HuH-7 (cell line): ENCODE results near the gene SRRD.

Experiments
- DNase-seq: peaks from one replicate; pipeline ENCODE4 v3.0.0; 2011; ENCODE audit warnings: low spot score

The SRRD gene

DNA sequence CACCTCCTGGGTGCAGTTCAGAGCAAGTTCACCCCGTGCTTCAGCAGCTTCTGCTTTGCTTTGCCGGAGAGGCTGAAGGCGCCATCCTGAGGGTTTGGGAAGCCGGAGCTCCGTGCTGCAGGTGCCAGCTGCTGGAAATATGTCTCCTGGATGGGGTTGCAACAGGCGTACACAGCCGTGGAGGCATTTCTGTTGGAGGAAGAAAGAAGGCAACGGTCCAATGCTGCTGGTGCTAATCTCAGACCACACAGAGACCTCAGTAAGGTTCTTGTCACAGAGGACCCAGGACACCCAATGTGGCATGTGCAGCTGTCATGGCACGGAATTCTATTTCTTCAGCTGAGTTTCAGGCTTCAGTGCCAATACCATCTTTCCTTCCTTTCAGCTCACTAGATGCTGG, 30.5 kb upstream of the SRRD start:
- no peak for DNase-seq

DNA sequence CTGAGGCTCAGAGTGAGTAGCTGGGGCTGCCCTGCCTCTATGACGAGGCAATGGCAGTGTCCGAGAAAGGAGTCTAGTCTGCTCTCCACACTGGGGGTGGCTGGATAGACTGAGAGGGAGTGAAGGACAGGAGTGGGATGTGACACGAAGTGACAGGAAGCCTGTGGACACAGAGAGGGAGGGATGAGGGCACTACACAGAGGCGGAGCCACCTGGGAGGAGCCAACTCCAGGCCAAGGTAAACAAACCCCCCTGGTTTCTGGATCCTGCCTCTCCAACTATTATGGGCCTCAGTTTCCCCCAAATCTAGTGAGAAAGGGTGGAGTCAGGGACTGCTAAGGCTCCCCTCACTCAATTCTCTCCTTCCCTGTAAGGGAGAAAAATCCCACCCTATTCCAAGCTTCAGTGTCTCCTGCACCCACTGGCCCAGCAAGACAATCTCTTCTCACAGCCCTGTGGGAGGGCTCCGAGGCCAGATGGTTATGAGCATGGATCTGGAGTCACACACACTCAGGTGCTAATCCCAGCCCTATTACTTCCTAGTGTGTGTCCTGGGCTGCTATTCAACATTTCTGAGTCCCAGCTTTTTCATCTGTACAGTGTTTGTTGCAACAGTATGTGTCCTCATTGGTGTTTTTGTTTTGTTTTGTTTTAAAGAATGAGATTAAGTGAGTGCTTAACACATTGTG, 29.7 kb upstream of the SRRD start:
- no peak for DNase-seq

DNA sequence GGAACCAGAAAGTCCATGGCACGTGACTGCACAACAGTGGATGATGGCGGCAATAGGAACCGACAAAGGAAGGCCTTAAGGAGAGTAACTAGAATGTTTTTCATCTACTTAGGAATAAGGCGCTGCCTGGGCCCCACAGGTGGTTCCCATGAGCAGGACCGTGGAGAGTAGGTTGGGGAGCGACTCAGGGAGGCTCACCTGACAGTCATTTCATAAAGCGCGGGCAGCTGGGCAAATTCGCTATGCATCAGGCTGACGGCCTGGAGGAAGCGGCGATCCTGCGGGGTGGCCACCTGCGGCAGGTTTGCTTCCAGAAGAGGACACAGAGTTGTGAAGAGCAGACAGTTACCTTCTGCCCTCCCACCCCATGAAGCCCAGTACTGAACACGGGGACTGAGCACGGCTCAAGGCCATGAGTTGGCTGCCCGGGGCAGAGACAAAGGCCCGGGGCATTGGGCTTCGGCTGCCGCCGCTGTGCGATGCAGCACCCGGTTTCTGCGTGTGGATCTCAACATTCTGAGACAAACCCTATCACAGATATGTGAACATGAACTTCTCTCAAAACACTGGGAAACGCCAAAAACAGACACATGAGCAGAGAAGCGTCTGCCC, 25.9 kb upstream of the SRRD start:
- no peak for DNase-seq

DNA sequence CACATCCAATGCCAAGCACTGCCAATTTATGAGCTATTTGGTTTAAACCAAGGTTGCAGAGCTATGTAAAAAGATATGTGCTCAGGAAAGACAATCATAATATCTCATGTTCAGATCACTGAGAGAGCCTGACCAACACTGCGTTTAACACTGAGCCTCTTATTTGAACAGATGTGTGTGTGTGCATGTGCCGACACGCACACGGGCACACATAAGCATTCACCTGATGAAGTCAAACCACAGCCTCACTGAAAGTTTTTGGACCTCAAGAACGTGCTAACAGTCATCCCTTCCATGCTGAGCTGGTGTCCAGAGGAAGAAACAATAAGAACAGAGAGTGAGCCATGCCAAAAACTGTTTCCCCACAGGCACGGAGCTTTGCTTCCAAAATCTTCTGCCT, 23.5 kb upstream of the SRRD start:
- no peak for DNase-seq

DNA sequence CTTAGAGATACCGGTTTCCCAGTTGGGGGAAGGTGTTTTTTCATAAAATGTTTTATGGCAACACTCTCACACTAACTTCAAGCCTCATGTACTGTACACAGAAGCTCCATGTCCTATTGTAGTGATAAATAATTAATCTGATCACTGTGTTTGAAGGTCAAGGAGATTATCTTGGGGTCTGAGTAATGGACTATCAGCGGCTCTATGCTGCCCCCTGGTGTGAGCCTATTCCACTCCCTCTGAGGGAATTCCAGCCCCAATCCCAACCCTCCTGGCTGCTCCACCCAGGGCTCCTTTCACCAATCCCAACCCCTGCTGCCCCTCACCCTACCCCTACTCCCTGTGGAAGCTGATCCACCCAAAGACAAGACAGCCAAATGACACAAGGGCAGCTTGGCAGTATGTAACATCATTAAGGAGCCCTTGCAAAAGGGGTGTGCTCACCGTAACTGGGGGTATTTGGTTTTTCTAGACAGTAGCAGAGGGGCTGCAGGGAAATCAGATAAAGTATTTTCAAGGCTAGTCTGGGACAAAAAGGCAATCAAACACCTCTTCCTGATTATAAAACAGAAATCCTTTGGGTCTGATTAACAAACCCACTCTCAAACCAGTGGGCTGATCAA, 22.4 kb upstream of the SRRD start:
- peak; percentile 76 for DNase-seq

DNA sequence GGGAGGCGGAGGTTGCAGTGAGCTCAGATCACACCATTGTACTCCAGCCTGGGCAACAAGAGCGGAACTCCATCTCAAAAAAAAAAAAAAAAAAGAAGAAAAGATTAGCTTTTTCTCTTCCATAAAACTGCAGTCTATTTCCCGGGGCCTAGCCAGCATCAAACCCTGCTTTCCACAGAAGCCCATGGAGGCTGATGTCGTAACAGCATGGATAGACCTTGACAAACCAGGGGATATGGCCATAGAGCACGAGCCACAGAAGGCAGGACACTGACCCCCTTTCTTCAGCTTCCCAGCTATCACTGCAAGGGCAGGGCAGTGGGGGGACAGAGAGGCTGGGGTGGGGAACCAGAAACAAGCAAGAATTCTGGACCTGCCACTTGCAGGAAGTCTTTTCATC, 21.6 kb upstream of the SRRD start:
- DNase-seq = no peak

DNA sequence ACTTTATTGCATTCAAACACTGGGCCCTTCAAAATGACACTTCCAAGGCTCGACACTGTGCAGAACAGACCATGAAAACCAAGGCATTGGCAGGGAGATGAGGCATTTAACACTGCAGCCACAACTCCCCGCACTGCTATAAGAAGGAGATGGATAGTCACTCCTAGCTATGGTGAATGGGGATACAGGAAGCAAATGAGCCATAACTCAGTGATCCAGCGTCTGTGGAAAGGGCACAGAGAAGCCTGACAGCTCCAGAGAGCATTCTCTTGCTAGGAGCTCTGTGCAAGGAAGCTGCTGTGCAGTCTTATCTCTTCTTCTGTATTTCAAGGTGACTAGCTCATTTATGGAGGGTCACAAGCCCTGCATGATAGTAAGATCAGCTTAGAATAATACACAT, 21.0 kb upstream of the SRRD start:
- no peak for DNase-seq

DNA sequence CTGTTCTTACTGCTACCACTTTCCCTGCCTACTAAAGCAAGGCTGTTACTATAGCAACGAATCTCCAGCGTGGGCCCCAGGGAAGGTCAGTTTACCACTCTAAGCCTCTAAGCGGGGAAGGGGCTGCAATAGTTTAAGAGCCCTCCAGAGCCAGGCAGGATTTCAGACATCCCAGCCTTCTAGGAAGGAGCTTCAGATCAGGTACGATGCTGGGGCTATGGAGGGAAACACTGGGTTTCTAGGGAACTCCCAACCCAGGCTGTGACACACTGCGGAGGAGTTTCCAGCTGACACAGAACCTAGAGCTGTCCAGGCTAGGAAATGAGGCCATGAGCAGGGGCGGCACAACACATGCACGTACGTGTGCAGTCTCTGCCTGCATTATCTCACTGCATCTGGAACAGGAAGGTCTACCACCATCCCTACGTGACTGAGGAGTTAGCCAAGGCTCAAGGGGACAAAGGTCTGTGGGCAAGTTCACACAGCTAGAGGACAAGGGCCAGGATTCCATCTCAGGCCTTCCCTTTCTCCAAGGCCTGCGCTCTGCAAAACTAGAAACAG, 20.5 kb upstream of the SRRD start:
- DNase-seq = no peak

DNA sequence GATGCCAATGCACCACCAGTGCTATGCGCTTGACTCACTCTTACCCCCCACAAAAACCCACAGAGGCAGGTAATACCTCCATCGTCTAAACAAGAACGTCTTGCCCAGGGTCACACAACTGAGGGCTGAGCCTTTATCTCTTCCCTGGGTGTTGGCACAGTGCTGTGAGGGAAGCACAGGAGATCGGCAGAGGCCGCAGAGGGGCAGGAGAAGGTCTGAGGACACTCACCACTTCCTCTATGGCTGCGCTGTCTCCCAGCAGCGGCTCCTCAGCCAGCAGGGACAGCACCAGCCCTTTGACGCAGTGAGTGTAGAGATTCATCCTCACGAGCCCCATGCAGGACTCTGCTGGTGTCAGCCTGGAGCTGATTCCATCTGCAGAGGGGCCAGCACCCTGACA, 20.0 kb upstream of the SRRD start:
- DNase-seq = no peak

DNA sequence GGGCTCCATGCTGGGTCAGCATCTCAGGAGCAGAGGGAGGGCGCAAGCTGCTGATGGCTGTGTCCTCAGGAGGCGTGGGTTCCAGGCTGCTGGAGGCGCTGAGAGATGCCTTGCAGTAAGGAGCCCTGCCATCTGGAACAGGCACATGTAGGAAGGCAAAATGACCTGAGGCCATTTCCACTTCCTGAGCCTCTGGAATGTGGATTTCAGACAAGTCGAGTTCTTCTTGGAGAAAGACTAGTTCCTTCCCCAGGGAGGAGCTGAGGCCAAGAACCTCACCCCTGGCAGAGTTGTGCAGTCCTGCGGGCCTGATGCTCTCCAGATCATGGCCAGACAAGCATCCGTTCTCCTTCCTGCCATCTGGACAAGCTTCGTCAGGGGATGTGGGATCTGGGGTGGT, 19.4 kb upstream of the SRRD start:
- no peak for DNase-seq

DNA sequence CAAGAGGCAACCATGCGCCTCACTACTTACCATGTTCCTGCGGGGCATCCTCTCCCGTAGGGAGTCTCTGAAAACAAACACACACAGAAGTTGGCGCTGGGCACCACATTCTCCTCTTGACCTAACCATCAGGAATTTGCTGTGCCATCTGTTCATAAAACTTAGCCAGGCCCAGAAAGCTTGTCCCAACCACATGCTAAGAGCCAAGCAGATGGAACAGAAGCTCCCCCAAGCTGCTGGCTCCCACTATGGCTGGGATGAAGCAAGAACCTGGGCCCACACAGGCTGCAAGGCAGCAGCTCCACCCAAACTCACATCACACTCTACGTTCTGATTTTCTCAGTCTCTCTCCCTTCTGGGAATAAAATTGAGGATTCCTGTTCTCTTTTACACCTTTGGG, 17.5 kb upstream of the SRRD start:
- DNase-seq = no peak

DNA sequence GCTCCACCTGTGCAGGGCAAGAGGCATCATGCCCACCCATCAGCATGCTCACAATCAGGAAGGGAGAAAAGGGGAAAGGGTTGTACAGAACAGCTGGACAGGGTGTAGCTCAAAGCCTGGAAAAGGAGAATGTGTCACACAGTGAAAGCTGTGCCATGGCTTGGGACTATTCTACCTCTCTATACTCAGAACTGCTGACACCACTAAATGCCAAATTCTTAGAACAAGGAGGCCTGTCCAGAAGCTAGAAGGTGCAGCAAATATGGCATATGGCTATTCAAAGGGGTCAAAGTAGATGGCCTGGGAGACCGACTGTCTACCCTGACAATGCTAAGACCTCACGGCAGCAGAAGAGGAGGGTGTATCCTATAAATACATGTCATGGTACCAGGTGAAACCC, 12.9 kb upstream of the SRRD start:
- DNase-seq = no peak

DNA sequence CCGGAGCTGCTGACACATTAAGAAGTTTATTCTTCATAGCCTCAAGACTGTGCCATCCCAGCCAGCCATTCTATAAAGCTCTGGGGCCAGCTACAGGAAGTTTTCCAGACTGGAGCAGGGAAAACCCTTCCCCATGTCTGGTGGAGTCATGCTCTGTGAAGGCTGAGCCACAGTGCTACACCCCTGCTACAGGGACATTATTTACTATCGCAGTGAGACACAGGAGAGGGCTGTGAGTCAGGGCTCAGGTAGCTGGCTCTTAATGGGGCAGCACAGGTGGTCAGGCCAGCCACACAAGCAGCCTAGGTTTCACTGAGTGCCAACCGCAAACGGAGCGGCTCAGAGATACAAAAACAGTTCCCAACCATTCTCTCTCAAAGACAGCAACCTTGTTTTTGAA, 12.2 kb upstream of the SRRD start:
- DNase-seq = no peak

DNA sequence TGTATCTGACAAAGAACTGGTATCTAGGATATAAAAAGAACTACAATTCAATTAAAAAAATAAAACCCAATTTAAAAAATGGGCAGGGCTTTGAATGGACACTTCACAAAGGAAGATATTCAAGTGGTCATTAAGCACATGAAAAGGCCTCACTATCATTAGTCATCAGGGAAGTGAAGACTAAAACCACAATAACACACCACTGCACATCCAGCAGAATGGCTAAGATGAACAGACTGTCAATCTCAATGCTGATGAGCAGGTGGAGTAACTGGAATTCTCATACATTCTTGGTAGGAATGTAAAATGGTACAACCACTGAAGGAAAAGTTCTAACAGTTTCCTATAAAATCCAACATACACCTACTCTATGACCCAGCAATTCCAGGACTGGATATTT, 9.0 kb upstream of the SRRD start:
- no peak for DNase-seq

DNA sequence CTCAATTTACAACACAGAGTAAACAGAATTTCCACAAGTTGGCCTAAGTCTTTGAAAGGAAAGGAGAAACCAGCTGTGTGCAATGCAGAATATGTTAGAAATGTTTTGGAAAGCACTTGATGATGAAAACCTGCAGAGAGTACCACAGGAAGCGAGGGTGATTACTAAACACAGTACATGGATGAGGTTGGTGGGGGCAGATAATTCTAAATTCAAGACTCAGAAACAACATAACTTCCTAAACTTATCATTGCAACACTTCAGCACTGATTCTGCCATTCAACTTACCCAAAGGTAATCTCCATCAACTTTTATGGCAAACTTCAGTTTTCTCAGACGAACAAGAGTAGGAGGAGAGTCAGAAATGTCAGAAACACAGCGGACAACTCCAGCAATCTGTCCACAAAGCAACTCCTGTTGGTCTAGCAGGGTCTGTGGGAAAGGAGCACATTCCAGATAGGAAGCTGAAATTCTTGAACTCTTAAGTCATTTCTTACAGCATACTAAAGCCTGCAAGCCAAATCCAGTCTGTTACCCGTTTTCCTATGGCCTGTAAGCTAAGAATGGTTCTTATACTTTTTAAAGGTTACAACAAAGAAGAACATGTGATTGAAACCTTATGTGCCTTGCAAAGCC, 6.9 kb upstream of the SRRD start:
- DNase-seq = no peak

DNA sequence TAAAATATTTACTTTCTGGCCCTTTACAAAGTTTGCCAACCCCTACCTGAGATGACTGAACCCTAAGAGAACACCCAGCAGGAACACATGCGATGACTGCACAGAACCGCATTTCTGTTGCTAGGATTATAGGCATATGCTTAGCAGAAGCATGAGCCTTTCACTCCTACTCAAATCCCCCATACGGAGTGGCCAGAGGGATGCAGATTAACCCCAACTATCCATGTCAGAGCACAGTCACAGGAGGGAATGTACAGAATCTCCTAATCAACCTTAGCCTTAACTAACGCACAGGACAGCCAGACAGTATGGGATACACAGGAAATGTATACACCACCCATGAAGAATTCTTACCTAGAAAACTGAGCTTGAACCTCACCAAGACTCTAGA, 6.3 kb upstream of the SRRD start:
- no peak for DNase-seq

DNA sequence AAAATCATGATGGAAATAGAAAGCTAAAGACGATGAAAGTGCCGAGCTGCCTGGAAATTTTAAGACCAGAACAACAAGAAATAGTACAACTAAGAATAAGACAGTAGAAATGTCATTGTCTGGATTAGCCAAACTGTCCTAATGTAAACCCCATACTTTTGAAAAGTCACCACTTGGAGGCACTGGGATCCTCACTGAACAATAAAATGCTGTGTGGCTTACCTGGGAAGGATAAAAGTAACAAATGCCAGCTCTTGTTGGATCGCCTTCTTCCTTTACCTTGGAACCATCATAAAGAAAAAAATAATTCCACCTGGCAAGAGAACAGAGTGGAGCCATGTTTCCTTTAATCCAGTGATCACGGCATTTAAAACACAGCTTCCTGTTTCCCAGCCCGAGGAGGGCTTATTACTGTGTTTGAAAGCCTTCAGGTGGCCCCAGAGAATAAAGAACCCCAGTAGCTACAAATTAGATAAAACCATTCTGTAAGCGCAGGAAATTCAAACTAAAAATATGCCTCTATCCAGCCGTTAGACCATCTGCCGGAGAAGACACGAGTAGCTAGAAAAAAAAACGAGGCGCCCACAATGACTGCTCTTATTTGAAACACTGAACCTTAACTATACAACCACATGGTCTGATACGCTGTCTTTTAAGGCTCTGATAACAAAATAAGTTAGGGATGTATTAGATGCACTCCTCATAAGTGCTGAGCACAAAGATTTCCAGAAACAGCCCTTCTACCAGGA, 4.5 kb upstream of the SRRD start:
- no peak for DNase-seq

DNA sequence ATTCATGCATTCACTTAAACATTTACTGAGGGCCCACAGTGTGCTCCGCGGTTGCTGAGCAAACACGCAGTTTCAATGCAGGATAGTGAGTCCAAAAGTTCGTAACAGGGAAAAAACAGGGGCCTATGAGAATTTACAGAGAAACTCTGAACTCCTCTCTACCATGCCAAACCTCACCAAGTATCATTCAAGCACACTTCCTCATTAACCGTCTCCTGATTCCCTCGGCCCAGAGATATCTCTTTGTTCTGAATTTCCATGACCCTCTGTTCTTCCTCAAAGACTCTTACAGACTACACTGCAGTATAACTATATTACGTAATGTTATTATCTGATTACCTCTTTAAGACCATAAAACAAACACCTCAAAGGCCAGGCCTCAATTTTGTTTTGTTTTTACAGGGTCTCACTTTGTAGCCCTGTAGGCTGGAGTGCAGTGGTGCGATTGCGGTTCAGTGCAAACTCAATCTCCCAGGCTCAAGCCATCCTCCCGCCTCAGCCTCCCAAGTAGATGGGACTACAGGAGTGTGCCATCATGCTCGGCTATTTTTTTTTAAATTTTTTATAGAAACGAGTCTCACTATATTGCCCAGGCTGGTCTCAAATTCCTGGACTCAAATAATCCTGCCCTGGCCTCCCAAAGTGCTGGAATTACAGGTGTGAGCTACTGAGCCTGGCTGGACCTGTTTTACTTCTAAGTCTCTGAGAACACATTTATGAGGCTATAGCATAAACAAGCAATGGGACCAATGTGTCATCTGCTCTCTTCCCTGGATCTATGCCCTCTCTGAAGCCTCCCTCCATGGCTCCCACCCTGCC, 3.7 kb upstream of the SRRD start:
- peak; percentile 37 for DNase-seq

DNA sequence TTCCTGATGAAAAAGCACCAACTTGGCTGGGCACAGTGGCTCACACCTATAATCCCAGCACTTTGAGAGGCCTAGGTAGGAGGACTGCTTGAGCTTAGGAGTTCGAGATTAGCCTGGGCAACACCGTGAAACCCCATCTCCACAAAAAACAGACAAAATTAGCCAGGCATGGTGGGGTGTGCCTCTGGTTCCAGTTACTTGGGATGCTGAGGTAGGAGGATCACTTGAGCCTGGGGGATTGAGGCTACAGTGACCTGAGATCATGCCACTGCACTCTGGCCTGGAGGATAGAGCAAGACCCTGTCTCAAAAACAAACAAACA, 3.1 kb upstream of the SRRD start:
- no peak for DNase-seq

DNA sequence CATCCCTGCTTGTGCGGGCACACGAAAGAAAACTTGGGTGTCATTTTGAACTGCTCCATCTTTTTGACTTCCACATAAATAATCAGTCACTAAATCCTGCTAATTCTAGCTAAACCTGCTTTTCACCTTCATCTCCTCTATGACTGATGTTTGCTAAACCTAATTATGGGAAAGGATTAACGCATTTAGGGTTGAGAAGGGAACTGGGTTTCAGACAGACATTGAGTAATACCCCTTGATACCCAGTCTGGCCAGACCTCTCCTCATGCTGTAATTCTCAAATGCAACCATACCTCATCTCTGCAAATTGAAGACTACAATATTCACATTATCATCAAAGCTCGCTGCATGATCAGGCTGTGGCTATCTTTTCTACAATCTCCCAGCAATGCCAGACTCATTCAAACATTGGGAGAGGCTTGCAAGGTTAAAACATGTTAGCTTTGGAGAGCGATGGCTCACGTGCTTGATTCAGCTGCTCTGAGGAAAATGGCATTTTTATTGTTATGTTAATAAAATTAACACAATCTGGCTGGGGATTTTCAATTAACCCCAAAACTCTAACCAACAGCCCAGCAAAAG, 2.5 kb upstream of the SRRD start:
- no peak for DNase-seq

DNA sequence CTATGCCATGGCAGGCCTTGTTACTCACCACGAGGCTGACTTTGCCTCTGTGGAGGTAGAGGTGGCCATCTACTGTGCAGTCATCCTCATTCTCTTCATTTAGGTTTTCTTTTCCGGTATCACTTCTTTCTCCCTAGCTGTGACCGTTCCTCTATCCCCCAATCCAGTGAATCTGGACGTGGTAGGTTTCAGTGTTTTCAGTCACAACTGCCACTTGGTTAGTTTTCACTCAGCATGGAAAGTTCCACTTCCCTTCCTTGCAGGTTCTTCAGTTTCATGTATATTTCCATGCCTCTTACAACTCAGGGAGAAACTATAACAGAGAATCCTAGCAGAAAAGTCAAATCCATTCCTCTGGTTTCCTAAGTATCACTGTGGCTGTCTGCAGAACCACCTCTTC, 2.0 kb upstream of the SRRD start:
- no peak for DNase-seq
